ENCODE results near the gene GABRG3.

The GABRG3 gene

DNA sequence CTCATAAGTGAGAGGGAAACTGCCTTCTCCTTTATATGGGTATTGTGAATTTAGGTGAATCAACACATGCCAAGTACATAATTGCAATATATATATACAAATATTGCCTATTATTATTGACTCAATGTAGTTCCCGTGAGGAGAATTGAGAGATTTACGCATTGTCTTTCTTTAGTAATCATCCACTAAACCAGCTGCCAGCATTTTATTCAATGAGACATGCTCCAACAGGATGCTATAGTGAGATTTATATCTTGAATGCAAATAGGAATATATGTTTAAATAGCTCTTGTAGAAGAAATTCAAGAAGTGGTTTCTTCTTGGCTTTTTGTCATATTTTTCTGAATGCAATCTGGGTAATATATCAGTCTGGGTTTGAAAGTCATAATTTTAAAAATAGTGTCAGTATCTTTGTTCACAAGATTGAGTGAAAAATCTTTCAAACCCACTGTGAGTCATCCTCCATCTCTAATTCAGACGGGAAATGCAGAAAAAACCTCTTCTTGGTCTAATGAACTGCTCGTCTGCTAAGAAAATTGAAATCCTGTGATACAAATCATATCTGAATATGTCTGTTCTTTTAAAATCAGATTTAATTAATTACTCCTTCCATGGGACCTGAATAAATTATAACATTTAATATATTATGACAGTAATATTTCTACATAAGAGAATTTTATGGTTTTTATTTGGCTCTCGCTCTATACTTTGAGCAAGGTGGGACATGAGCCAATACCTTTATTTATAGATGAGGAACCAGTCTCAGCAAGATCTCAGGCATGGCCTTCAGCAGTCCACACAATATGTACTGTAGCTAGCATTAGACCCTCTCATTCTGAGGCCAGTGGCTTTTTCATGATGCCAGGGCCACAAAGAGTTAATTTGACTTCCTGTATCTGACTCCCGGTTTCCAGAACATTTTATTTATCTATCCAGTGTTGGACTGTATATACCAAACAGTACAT lies 516.0 kb downstream of the GABRG3 start:
- in situ Hi-C loops (cut with MboI; ENCODE audit: low sequenced_read_pairs): no loop called here

DNA sequence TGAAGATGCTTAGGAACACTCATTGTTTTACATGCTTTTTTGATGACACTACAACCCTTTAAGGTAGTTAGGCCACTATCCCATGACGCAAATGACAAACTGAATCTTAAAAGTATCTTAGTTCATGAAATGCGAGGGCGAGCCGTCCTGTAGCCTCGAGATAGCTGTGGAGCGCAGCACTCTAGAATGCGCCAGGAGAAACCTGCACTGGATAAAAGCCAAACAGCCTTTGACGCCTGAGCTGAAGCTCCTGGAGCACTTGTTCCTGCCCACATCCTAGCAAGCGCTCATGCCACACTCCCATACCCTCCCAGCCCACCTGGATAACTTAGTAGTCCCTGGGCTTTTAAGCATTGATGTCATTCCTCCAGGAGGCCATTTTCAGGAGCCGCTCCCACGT lies 516.9 kb downstream of the GABRG3 start:
- in situ Hi-C loops (cut with MboI; ENCODE audit: low sequenced_read_pairs): no loop called here

GRCh38 chr15:27490867-27491595 lies 520.0 kb downstream of the GABRG3 start:
- in situ Hi-C loops (cut with MboI; ENCODE audit: low sequenced_read_pairs): no loop called here

- in situ Hi-C loops (cut with MboI; ENCODE audit: low sequenced_read_pairs): no loop called here
These were observed 521.0 kb downstream of the GABRG3 start for GRCh38 chr15:27491666-27492621.

DNA sequence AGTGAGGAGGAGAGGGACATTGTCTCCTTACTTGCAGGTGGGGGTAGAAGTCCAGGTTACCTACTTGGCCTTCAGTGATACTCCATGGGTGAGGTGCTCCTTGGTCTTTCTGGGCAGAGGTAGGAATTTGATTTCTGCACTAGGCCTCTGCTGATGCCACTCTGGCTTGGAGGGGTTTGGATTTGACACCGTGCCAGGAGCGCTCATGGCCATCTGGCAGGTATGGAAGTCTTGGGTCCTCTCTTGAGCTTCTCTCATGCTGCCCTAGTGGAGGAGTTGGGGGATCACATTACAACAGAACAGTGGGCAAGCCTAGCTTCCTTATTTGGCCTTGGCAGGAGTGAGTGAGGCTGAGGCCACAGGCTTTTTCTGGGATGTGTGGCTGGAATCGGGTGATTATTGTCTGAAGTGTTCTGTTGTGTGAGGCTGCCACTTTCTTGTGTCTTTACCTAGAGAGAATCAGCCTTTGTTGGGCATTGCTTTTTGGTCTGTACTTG lies 525.0 kb downstream of the GABRG3 start:
- in situ Hi-C loops (cut with MboI; ENCODE audit: low sequenced_read_pairs): no loop called here

DNA sequence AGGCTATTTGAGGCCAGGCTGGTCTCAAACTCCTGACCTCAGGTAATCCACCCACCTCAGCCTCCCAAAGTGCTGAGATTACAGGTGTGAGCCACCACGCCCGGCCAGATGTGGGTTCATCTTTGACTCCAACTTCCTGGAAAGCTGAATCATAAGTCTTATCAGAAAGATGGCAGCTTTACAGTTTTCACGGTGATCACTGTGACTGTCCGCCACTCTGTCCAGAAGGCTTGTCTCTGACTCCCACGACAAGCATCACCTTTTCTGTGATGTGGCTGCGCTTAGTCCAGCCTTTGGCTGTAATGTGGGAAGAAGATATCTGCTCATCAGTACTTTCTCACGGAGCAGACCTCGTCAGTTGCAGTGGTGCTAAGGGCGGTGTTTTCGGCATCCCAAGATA lies 527.7 kb downstream of the GABRG3 start:
- in situ Hi-C loops (cut with MboI; ENCODE audit: low sequenced_read_pairs): no loop called here

DNA sequence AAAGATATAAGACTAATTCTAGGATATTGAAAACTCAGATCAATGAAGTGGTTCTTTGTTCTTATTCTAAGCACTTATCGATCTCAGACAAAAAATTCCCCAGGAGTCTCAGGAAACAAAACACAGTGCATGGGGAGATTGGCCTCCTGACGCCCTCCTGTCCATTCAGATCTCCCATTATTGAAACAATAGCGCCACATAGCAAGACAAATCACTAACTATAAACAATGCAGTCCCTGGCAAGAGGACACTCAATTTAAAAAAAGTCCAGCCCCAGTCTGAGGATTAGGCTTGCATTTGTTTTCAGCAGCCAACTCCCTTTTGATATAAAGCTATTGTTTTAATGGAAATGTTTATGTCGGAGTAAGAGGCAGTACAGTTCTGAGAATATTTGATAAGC lies 528.2 kb downstream of the GABRG3 start:
- in situ Hi-C loops (cut with MboI; ENCODE audit: low sequenced_read_pairs): no loop called here

DNA sequence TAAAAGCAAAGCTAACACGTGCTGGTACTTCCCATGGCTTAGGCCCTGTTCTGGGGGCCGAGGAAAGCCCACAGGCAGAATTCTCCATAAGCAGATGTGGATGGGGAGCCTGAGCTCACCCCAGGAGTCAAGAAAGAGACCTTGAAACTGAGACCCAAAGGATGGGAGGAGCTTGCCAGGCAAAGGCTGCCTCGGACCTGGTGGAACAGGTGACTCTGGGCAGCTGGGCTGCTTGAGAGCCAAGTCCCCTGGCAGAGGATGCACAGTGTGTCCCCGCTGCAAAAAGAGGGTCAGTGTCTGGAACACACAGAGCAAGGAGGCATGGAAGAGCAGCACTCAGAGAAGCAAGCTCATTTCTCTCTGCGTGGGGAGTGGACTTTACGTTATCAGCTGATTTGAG lies 528.7 kb downstream of the GABRG3 start:
- in situ Hi-C loops (cut with MboI; ENCODE audit: low sequenced_read_pairs): no loop called here

DNA sequence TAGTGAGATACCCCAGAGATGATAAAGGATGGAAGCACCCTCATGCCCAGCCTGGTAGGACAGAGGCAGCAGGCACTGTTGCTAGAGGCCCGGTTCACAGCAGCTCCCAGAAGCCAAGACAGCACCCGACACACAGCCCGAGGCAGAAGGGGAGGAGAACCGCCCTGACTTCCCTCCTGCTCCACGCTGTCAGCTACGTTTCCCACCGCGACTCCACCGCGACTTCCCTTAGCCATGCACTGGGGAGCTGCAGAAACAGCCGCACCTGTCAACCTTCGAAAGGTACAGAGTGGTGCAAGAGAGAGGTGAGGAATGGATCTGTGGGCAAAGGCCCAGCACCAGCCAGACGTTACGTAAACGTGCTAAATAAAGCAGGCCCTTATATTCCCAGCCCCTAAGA lies 529.2 kb downstream of the GABRG3 start:
- in situ Hi-C loops (cut with MboI; ENCODE audit: low sequenced_read_pairs): no loop called here

- in situ Hi-C loops (cut with MboI; ENCODE audit: low sequenced_read_pairs): no loop called here
These were observed 535.8 kb downstream of the GABRG3 start for GRCh38 chr15:27506752-27507151.

GRCh38 chr15:27509014-27509413 lies 538.0 kb downstream of the GABRG3 start:
- in situ Hi-C loops (cut with MboI; ENCODE audit: low sequenced_read_pairs): no loop called here

DNA sequence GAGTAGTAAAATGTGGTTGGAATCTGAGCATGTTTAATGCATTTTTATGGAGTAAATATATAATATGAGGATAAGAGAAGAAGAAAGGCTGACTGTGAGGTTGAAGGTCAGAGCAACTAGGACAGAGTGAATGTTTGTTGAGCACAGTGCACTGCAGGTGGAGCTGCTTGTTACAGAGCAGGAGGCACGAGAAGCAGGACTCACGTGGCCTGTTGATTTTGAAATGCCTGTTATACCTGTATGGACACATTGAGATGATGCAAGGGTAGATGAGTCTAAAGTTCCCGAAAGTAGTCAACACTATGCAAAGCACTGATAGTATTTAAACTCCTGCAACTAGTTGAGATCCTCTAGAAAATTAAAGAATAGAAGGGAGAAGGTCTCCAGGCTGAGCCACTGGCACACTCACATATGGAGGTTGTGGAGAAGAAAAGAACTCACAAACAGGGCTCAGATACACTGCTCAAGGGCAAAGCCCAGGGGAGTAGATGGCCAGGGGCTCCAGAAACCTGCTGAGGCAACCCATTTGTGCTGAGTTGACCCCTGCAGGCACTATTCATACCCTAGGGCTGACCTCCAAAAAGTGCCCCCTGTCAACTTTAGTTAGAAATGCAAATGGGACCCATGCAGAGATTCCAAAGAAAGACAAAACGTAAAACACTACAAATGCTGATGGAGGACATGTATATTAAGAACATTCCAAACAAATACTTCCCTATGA lies 541.5 kb downstream of the GABRG3 start:
- in situ Hi-C loops (cut with MboI; ENCODE audit: low sequenced_read_pairs): no loop called here

- in situ Hi-C loops (cut with MboI; ENCODE audit: low sequenced_read_pairs): no loop called here
These were observed 543.5 kb downstream of the GABRG3 start for GRCh38 chr15:27514526-27514925.

DNA sequence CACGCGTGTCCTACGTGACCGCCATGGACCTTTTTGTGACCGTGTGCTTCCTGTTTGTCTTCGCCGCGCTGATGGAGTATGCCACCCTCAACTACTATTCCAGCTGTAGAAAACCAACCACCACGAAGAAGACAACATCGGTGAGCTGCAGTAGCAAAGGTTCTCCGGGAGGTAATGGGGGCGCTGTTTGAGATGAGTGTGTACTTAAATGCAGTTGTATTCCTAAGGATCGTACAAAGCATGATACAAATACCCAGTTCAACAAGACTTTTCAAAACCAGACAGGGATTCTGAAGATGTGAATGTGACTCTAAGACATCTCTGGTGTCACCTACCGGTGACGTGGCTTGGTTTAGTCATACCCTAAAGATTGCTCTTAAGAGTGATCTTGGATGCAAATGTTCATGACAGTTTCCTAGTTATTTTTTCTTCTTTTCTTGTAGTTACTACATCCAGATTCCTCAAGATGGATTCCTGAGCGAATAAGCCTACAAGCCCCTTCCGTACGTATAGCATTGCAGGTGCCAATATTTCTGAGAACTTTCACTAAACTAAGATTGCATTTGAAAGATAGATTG lies 556.6 kb downstream of the GABRG3 start:
- in situ Hi-C loops (cut with MboI; ENCODE audit: low sequenced_read_pairs): no loop called here

GRCh38 chr15:27529399-27529798 lies 558.4 kb downstream of the GABRG3 start:
- in situ Hi-C loops (cut with MboI; ENCODE audit: low sequenced_read_pairs): no loop called here

GRCh38 chr15:27530994-27531393 lies 560.0 kb downstream of the GABRG3 start:
- in situ Hi-C loops (cut with MboI; ENCODE audit: low sequenced_read_pairs): no loop called here

GRCh38 chr15:27532358-27532757 lies 561.4 kb downstream of the GABRG3 start:
- in situ Hi-C loops (cut with MboI; ENCODE audit: low sequenced_read_pairs): no loop called here

DNA sequence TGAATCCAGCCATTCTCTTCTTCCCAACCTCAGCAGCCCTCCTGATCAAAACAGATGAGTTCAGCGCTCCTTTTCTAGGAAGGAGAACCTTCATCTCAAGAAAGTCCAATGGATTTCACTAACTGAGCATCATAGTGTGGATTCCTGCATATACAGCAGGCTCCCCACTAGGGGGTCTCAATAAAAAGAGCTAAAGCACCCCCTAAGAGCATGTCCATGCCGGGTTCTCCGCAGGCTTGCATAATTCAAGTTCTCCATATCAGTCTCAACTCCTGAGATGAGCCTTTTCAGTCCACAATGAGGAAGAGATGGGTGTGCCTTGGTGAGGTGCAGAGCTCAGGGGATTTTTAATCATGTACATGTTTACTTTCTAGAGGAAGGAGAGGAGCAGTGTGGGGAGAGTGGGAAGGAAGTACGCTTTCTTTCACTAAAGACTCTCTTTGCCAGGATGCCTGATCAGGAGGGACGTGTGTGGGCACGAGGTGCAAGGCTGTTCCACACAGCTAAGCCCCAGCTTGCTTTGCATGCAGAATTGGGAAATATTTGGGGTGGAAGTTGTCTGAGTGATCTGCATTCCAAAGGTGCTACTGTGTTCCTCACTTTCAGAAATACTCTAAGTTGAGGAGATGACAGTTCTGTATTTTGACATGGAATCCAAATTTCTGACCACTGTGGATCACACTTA lies 564.6 kb downstream of the GABRG3 start:
- in situ Hi-C loops (cut with MboI; ENCODE audit: low sequenced_read_pairs): no loop called here

- in situ Hi-C loops (cut with MboI; ENCODE audit: low sequenced_read_pairs): no loop called here
These were observed 567.3 kb downstream of the GABRG3 start for GRCh38 chr15:27538325-27538724.

Measured in HL-60/S4 treated with retinoic acid at 250 ng/mL for 4 days and 3 days (cell line).